ENCODE data around the gene MBNL1.

- no peak for TF ChIP-seq CTCF (IDR thresholded peaks at IDR 0.05; ENCODE audit: low read depth, low read length, poor library complexity, severe bottlenecking)
- TF ChIP-seq EZH2phosphoT487 (IDR thresholded peaks at IDR 0.05; ENCODE audit: borderline replicate concordance, low read length) = no peak
These were observed 42.6 kb upstream of the MBNL1 start for GRCh38 chr3:152226176-152226575.
